ENCODE measurements around the gene RAD9A. TPM values are rescaled to one million over a fixed set of nuclear protein-coding genes. Genes with fewer than 3 reads are reported as not detected.

RAD9A gene
- total RNA-seq, 4 donors from 2014 or later, result 37.0 to 73.4 (median 61.6) TPM

- DNase-seq, result peak in 1 of 3 donors; percentile 49
- Histone ChIP-seq H3K36me3 (peaks cover 0 to 56% (median 0%) of the 10 kb centered on the region in 3 donors), H3K9me3 (no peaks in the 10 kb centered on the region), H3K27me3 (no peaks in the 10 kb centered on the region), H3K4me1 (peaks cover 0 to 50% (median 25%) of the 10 kb centered on the region in 4 donors), H3K4me3 (no peak overlapping the region), H3K27ac (no peak overlapping the region)
- TF ChIP-seq POLR2A (IDR thresholded peaks at IDR 0.05), result no peak
- TF ChIP-seq CTCF (IDR thresholded peaks at IDR 0.05), result no peak
These were observed 6.3 kb downstream of the RAD9A start for GRCh38 chr11:67397986-67398660.

DNA sequence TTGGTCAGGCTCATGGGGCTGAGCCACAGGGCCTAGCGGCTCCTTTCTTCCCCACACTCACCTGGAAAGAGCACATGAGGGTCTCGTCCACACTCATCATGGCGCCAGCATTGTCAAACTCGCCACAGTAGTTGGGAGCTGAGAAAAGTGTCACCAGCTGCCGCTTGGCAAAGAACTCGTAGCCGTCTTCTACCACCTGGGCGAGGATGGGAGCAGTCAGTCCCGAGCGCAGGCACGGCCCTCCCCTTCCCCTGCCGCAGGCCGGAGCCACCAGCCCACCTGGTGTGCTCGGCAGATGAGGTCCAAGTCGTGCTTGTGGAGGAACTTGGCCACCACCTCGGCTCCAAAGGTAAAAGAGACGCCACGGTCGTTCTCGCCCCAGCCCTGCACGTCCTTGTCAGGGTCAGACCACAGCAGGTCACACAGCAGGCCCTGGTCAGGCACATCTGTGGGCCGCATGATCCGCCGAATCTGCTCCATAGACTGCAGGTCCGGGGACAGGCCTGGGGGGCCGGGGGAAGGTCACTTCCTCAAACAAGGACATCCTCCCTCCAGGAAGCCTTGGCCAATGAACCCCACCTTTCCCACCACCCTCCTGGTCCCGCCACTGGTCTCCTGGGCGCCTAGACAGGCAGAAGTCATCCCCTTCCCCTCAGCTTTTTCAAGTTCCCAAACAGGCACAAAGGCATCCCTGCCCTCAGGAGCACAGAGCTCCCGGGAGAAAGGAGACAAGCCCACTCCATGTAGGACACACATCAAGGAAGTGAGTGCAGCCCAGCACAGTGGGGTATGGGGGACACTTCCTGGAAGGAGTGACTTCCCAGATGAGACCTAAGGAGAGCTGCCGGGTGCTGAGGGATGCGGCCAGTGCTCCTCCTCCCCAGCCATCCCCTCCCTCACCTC lies 7.1 kb downstream of the RAD9A start:
- H3K27me3 ChIP-seq, result no peaks in the 10 kb centered on the region
- DNase-seq, result no peak
- peak overlapping the region in 1 of 4 donors; percentile 1 for H3K27ac ChIP-seq
- no peaks in the 10 kb centered on the region for H3K9me3 ChIP-seq
- TF ChIP-seq CTCF (IDR thresholded peaks at IDR 0.05) (no peak), POLR2A (IDR thresholded peaks at IDR 0.05) (no peak)
- no peak overlapping the region for H3K4me3 ChIP-seq
- peaks cover 0 to 51% (median 0%) of the 10 kb centered on the region in 3 donors for H3K36me3 ChIP-seq
- peaks cover 0 to 51% (median 28%) of the 10 kb centered on the region in 4 donors for H3K4me1 ChIP-seq

- peak in 2 of 3 donors; percentile 69 to 78 for DNase-seq
- peaks cover 0 to 51% (median 29%) of the 10 kb centered on the region in 4 donors for H3K4me1 ChIP-seq
- no peaks in the 10 kb centered on the region for H3K9me3 ChIP-seq
- H3K36me3 ChIP-seq, result peaks cover 0 to 44% (median 0%) of the 10 kb centered on the region in 3 donors
- H3K27me3 ChIP-seq, result no peaks in the 10 kb centered on the region
- TF ChIP-seq CTCF (IDR thresholded peaks at IDR 0.05) (no peak), POLR2A (IDR thresholded peaks at IDR 0.05) (no peak)
- peak overlapping the region; percentile 81 to 97 (median 88) for H3K4me3 ChIP-seq
- H3K27ac ChIP-seq, result peak overlapping the region; percentile 91 to 98 (median 95)
These were observed 8.6 kb downstream of the RAD9A start for GRCh38 chr11:67400251-67400941.

DNA sequence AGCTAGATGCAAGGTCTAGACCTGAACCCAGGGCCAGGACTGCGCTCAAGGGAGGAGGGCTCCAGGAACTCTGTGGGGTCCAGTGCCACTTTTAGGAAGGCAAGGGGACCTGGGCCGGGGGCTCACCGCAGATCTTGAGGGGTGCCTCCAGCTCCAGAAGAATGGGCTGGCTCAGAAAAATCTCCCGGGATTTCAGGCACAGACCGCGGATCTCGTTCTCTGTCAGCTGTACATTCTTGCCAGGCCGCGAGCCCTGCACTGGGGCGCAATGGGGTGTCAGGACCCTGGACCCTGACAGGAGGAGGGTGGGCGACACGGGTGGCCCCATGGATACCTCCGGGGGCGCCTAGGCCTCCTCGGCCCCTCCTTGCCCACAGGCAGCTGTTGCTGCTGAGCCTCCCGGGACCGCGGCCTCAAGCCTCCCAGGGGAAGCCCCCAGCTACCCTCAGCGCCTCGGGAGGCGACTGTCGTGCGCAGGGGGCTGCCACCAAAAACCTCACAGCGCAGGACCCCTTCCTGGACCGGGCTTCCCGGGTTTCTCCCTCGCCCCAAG lies 9.2 kb downstream of the RAD9A start:
- peak in 1 of 3 donors; percentile 49 for DNase-seq
- peaks cover 0 to 39% (median 0%) of the 10 kb centered on the region in 3 donors for H3K36me3 ChIP-seq
- no peaks in the 10 kb centered on the region for H3K9me3 ChIP-seq
- H3K4me1 ChIP-seq, result peaks cover 0 to 51% (median 35%) of the 10 kb centered on the region in 4 donors
- peak overlapping the region; percentile 91 to 98 (median 95) for H3K27ac ChIP-seq
- peak overlapping the region; percentile 81 to 97 (median 88) for H3K4me3 ChIP-seq
- no peaks in the 10 kb centered on the region for H3K27me3 ChIP-seq
- TF ChIP-seq CTCF (IDR thresholded peaks at IDR 0.05) (no peak), POLR2A (IDR thresholded peaks at IDR 0.05) (no peak)
